ENCODE data around the gene PYURF. TPM values are rescaled to one million over a fixed set of nuclear protein-coding genes. Genes with fewer than 3 reads are reported as not detected.

PYURF gene
- total RNA-seq, 1 experiment from 2014 or later, result 101 TPM

- no peak for DNase-seq (ENCODE audit: low read depth)
Observed at GRCh38 chr4:88511236-88511635, 12.3 kb downstream of the PYURF start.

DNA sequence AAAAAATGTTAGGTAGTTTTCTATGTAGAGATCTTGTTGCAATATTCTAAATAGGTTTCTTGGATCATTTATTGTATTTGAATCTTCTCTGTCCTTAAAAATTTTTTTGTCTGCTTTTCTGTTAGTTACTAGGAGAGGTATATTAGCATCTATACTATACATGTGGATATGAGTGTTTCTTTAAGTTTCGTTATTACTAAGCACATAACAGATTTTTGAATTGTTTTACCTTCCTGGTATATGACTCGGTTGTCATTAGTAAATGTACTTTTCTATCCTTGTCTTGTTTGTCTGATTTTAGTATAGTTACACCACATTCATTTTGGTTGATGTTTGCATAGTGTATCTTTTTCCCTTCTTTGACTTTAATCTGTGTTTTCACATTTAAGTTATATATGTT lies 20.2 kb downstream of the PYURF start:
- no peak for DNase-seq (ENCODE audit: low read depth)

GRCh38 chr4:88497859-88498409 lies 25.6 kb downstream of the PYURF start:
- DNase-seq (ENCODE audit: low read depth), result no peak

DNA sequence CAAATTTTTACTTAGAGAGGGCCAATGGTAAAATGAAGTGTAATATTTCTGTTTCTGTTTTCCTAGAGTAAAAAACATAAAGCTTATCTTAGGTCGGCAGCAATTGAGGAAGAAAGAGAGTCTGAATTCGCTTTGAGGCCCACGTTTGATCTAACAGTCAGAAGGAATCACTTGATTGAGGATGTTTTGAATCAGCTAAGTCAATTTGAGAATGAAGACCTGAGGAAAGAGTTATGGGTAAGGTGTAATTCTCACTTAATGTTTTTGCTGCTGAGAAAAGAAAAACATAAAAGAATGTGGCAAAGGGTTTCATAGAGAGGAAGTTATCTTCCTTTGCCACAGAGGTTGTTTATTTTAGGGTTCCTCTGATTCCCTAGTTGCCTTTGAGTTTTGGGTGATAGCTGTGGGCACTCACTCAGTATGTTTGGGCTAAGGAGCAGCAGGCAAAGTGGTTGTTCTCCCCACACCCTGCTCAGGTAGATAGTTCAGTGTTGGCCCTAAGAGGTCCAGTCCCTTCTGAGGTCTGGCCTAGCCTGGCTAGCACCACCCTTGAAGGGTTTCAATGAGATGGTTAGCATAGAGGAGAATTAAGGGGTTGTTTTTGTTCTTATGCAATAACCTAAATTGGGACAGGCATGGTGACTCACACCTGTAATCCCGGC lies 34.3 kb downstream of the PYURF start:
- no peak for DNase-seq (ENCODE audit: low read depth)

DNA sequence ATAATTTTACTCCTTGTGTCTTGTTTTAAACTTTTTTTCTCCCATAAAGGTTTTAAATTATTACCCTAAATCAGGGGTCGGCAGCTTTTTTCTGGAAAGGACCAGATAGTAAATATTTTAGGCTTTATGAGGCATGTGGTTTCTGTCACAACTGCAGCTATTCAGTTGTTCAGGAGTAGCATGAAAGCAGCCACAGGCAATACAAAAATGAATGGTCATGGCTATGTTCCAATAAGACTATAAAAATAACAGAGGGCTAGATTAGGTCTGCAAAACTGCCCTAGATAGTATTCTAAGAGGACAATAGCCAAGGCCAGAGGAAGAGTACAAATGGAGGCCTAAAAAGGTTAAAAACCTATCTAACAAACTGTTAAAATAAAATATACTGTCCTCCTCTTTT lies 42.0 kb downstream of the PYURF start:
- DNase-seq (ENCODE audit: low read depth), result peak; percentile 10

GRCh38 chr4:88478247-88478646 lies 45.3 kb downstream of the PYURF start:
- no peak for DNase-seq (ENCODE audit: low read depth)

DNA sequence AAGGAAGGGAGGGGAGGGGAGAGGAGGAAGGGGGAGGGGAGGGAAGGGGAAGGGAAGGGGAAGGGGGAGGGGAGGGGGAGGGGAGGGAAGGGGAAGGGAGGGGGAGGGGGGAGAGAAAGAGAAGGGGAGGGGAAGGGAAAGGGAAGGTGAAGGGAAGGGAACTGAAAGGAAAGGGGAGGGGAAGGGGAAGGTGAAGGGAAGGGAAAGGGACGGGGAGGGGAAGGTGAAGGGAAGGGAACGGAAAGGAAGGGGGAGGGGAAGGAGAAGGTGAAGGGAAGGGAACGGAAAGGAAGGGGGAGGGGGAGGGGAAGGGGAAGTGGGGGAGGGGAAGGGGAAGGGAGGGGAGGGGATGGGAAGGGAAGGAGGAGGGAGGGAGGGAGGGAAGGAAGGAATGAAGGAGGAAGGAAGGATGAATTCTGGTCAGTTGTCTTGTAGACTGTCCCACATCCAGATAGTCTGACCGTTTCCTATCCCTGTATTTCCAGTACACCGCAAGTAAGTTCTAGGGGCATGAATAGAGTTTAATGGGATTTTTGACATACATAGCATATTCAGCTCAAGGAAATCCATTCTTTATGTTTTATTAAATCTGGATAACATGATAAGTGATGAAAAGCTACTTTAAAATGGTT lies 46.2 kb downstream of the PYURF start:
- no peak for DNase-seq (ENCODE audit: low read depth)

Other genes starting within 250 kb of the PYURF start
- gene PPM1K, start 239.2 kb downstream of the PYURF start, total RNA-seq (2014; rRNA removed), result 7.4 and 8.9 TPM in 2 replicates
- 3.9 and 7.1 TPM in 2 replicates for gene HERC6, start 144.9 kb downstream of the PYURF start, total RNA-seq (2014; rRNA removed)
- 1.6 and 3.3 TPM in 2 replicates for gene HERC5, start 66.7 kb downstream of the PYURF start, total RNA-seq (2014; rRNA removed)
- gene HERC3, start 68.7 kb upstream of the PYURF start, total RNA-seq (2014; rRNA removed), result 21.3 and 21.8 TPM in 2 replicates
- 14.4 and 16.8 TPM in 2 replicates for gene NAP1L5, start 174.1 kb upstream of the PYURF start, total RNA-seq (2014; rRNA removed)